A549 (cell line): ENCODE measurements around the gene SORCS3.

ENCODE experiments used
- CBX2 ChIP-seq: fragments of 200-600 bp; sonication (generic); IDR thresholded peaks from 2 replicates; pipeline ENCODE4 v1.6.1; 2016; ENCODE audit warnings: low read depth, mild to moderate bottlenecking, borderline replicate concordance
- CTCF ChIP-seq: fragments of >200 bp; sonication (Bioruptor Twin); formaldehyde crosslinking; IDR thresholded peaks from 3 replicates; pipeline ENCODE4 v1.5.1; 2016
- EP300 ChIP-seq, 2 experiments: fragments of >200 bp; sonication (Bioruptor Twin); formaldehyde crosslinking; IDR thresholded peaks; 2 replicates in 1 of 2; 3 replicates in 1 of 2; pipeline ENCODE4 v1.6.1; 2016 to 2017
- ESRRA ChIP-seq: fragments of 150-350 bp; IDR thresholded peaks from 2 replicates; pipeline ENCODE4 v1.6.1; 2014; ENCODE audit warnings: mild to moderate bottlenecking, low read length, borderline replicate concordance
- FOXS1 ChIP-seq: fragments of 250-450 bp; sonication (Bioruptor Pico); IDR thresholded peaks from 2 replicates; pipeline ENCODE4 v1.5.0; 2020; ENCODE audit warnings: mild to moderate bottlenecking, moderate library complexity
- MAFK ChIP-seq: fragments of 450-650 bp; IDR thresholded peaks from 2 replicates; pipeline ENCODE4 v1.6.1; 2014; ENCODE audit not compliant: partially characterized antibody
- POLR2A ChIP-seq: IDR thresholded peaks from 2 replicates; pipeline ENCODE4 v1.6.1; 2012; ENCODE audit warnings: mild to moderate bottlenecking, low read length
- REST ChIP-seq: fragments of 200-600 bp; sonication (generic); IDR thresholded peaks from 2 replicates; pipeline ENCODE4 v1.6.1; 2016; ENCODE audit warnings: antibody characterized with exemption, mild to moderate bottlenecking, moderate library complexity

DNA sequence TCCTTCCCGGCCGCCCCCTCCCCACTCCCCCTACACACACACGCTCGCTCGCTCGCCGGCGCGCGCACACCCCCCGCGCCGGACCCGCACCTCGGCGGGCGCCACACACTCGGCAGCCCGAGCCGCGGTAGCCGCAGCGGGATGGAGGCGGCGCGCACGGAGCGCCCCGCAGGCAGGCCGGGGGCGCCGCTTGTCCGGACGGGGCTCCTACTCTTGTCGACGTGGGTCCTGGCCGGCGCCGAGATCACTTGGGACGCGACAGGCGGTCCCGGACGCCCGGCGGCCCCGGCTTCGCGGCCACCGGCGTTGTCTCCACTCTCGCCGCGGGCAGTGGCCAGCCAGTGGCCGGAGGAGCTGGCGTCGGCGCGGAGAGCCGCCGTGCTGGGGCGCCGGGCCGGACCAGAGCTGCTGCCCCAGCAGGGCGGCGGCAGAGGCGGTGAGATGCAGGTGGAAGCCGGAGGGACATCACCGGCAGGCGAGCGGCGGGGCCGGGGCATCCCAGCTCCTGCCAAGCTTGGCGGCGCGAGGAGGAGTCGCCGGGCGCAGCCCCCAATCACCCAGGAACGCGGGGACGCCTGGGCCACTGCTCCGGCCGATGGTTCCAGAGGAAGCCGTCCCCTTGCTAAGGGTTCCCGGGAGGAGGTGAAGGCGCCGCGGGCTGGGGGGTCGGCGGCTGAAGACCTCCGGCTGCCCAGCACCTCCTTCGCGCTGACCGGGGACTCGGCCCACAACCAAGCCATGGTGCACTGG is at the start of gene SORCS3:
- no peak for TF ChIP-seq CBX2
- no peak for TF ChIP-seq ESRRA
- no peak for TF ChIP-seq CTCF
- TF ChIP-seq EP300 (IDR thresholded peaks at IDR 0.05): no peak
- no peak for TF ChIP-seq POLR2A
- TF ChIP-seq REST: no peak
- TF ChIP-seq FOXS1 (CRISPR knock-in tag): no peak
- no peak for TF ChIP-seq MAFK
